K562 treated with DMSO at 1 percent for 24 hours (cell line): ENCODE measurements around the gene KRT25. TPM values are rescaled to one million over a fixed set of nuclear protein-coding genes. Genes with fewer than 3 reads are reported as not detected.

Experiments used
- total RNA-seq: library from RNA; unstranded; fragments of 300-600 nt; gene quantifications from 2 replicates; pipeline ENCODE4 v1.2.3, GENCODE V29; 2022; ENCODE audit warnings: low read depth; ENCODE audit not compliant: insufficient read depth

The KRT25 gene
- not detected in 2 replicates for total RNA-seq

DNA sequence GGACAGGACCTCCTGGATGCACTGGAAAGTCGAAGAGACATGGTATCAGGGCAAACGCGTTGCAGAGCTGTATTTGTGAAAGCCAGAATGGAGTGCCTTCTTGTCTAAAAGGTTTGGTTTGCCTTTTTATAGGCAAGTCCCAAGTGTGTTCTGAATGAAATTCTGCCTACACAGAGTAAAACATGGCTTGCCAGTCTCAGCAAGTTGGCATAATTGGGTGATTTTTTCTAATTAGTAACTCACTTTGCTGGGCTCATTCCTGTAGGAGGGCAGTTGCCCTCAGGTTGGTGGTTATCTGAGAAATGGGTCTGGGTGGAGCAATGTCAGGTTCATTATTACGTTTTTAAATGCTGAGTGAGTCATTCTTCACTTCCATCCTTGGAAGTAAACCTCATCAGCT, at the start of gene KRT25:
TSS of gene KRT25 (minus strand) at position 101 of the 400 bp plus-strand sequence. CDS start at position 41, 60 bp downstream.

GRCh38 chr17:40799859-40800258, 44.7 kb upstream of the KRT25 start, which contains the start of gene KRT28:
TSS of gene KRT28 (minus strand) at chr17:40799959. CDS start at chr17:40799893, 66 bp downstream.

DNA sequence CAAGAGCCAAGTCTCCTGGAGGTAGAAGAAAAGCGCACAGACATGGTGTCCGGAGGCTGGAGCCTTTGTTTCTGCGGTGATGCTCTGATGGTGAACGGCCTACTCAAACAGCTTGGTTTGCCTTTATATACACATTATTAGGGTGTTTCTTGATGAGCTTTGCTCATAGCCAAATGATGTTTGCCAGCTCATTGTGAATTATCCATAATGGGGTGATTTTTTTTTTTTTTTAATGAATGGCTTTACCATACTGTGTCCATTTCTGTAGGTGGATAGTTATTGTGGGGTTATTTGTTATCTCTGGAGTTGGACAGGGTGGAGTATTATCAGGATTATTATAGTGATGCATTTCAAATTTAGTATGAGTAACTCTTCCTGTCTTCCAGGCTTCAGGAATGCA, 27.3 kb upstream of the KRT25 start, which contains the start of gene KRT27:
TSS of gene KRT27 (minus strand) at position 101 of the 400 bp plus-strand sequence. CDS start at position 44, 57 bp downstream.

DNA sequence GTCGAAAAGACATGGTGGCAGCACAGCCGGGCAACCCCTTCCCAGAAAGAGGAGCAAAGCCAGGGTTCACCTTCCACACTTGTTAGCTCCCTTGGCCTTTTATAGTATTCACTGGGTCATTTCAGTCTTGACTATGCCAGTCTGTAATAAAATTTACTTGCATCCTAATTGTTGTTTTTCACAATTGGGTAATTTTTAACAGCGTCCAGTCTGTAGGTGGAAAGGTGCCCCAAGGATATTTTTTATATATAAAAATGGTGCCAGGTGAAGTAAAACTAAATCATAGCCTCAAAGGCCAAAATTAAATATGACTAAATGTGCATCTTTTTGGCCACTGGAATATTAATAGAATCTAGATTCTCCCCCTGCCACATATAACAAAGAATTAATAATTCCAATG, 17.0 kb upstream of the KRT25 start, which contains the start of gene KRT26:
TSS of gene KRT26 (minus strand) at position 101 of the 400 bp plus-strand sequence. CDS start at position 13, 88 bp downstream.

DNA sequence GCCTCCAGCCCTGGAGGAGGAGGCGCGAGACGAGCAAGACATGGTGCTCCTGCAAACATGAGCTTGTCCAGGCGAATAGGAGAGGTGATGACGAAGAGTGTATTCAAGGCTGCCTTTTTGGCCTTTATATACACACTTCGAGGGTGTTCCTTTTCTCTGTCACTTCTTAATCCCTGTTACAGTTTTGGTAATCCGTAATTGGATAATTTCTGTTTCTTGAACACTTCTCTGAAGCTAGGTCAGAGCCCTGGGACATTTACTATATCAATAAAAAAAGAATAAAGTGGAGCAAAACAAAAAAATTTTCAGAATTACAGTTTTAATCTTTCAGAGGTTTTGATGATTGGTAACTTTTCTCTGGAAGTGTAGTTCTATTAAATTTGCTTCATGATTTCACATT, 51.5 kb downstream of the KRT25 start, which contains the start of gene KRT24:
TSS of gene KRT24 (minus strand) at position 101 of the 400 bp plus-strand sequence. CDS start at position 42, 59 bp downstream.

Other genes starting within 250 kb of the KRT25 start
- 1.4 and 1.5 TPM in 2 replicates for gene CCR7, start 189.9 kb downstream of the KRT25 start, total RNA-seq
- gene SMARCE1, start 107.5 kb downstream of the KRT25 start, total RNA-seq, result 64.9 and 65.1 TPM in 2 replicates
- not detected in 2 replicates for gene KRT222, start 90.2 kb downstream of the KRT25 start, total RNA-seq
- gene KRT24, start 51.6 kb downstream of the KRT25 start, total RNA-seq, result not detected in 2 replicates
- not detected in 2 replicates for gene KRT26, start 16.9 kb upstream of the KRT25 start, total RNA-seq
- gene KRT27, start 27.2 kb upstream of the KRT25 start, total RNA-seq, result not detected in 2 replicates
- gene KRT28, start 44.6 kb upstream of the KRT25 start, total RNA-seq, result not detected in 2 replicates
- gene KRT10, start 67.3 kb upstream of the KRT25 start, total RNA-seq, result 61.4 and 78.5 TPM in 2 replicates
- 6.3 and 7.9 TPM in 2 replicates for gene KRT12, start 111.9 kb upstream of the KRT25 start, total RNA-seq
- not detected in 2 replicates for gene KRT20, start 129.9 kb upstream of the KRT25 start, total RNA-seq
- gene KRT23, start 182.3 kb upstream of the KRT25 start, total RNA-seq, result not detected in 2 replicates
- not detected in 2 replicates for gene KRT39, start 211.6 kb upstream of the KRT25 start, total RNA-seq
- not detected in 2 replicates for gene KRT40, start 229.0 kb upstream of the KRT25 start, total RNA-seq
- gene KRTAP3-3, start 238.8 kb upstream of the KRT25 start, total RNA-seq, result not detected in 2 replicates
- gene KRTAP3-2, start 244.6 kb upstream of the KRT25 start, total RNA-seq, result not detected in 2 replicates